ENCODE results near the gene RPS6KA2.

DNA sequence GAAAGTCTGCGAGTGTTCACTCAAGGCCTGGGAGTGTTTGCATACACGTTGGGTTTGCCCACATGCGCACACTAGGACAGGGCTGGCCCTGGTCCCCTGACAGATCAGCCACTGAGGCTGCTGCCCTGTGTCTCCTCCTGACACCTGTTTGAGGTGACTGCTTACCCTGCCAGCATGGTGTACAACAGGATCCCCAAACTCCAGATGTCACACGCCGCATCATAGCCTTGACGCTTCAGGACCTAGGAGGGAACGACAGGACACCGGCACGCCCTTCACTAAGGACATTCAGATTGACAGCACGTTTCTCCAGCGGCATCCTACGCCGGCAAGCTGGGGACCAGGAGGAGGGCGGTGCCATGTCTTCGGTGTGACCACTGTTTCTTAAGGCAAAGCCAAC lies 207.3 kb downstream of the RPS6KA2 start:
- TF ChIP-seq, protein P1, sequence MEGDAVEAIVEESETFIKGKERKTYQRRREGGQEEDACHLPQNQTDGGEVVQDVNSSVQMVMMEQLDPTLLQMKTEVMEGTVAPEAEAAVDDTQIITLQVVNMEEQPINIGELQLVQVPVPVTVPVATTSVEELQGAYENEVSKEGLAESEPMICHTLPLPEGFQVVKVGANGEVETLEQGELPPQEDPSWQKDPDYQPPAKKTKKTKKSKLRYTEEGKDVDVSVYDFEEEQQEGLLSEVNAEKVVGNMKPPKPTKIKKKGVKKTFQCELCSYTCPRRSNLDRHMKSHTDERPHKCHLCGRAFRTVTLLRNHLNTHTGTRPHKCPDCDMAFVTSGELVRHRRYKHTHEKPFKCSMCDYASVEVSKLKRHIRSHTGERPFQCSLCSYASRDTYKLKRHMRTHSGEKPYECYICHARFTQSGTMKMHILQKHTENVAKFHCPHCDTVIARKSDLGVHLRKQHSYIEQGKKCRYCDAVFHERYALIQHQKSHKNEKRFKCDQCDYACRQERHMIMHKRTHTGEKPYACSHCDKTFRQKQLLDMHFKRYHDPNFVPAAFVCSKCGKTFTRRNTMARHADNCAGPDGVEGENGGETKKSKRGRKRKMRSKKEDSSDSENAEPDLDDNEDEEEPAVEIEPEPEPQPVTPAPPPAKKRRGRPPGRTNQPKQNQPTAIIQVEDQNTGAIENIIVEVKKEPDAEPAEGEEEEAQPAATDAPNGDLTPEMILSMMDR (IDR thresholded peaks at IDR 0.05): no peak
- no peak for TF ChIP-seq ZFX (IDR thresholded peaks at IDR 0.05; ENCODE audit: borderline replicate concordance)

All from 22Rv1 (cell line).